ENCODE data around the gene ADGRB2. TPM values are rescaled to one million over a fixed set of nuclear protein-coding genes. Genes with fewer than 3 reads are reported as not detected.
A peak's percentile ranks its signal among the peaks of the same experiment; 100 is the strongest.
"Not testable (repeated sequence)": the region's sequence is repeated elsewhere in the genome, so short reads cannot be mapped to it uniquely, and the experiment has no call there.

The ADGRB2 gene
- total RNA-seq, 2 experiments from 2014 or later = 0.68 to 0.81 TPM

DNA sequence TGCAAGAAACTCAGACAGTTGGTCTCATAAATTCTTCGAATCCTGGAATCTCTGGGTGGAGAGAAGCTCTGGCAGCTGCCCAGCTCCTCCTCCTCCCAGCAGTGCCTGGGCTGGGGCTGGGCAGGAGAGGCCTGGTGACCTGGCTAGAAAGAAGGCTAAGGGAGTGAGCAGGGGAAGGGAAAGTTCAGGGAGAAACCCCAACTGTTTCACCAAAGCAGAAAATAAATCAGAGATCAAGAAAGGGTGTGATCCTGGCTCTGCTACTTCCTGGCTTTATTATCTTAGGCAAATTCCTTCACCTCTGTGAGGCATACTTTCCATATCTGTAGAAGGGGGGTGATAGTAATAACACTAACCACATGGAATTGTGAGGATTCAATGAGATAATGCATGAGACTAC, 51.5 kb downstream of the ADGRB2 start:
- ChIA-PET CTCF (interaction anchor here (1.0 to 3.7 kb wide), 3 partner anchors 48 to 77 kb away, joined by 3 to 24 read pairs (median 4); no protein-coding TSS in a partner anchor), POLR2A (no interaction called here)
- Mint-ChIP-seq H3K27me3 (peaks cover 67% of the 10 kb centered on the region), H3K27ac (no peak overlapping the region), H3K9me3 (no peaks in the 10 kb centered on the region), H3K36me3 (ENCODE audit: low read depth) (no peaks in the 10 kb centered on the region), H3K4me1 (peaks cover 24% of the 10 kb centered on the region), H3K4me3 (no peak overlapping the region)
- DNase-seq = no peak

DNA sequence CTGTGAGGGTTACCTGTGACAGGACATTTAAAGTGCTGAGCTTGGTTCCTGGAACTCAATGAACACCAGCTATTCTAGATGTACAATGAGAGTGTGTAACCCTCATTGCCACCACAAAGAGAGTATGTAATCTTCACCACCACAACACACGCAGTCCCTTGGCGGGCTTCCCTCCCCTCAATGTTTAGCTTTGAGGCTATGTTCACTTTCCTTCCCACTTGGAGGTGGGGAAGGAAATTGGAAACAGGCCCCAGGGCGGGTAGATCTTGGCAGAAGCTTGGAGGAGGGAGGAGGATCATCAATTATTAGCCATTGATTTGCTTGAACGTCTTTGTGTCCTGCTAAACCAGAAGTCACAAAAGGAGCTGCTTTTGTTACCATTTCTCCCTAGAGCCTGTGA, 52.1 kb downstream of the ADGRB2 start:
- Mint-ChIP-seq H3K4me3 (no peak overlapping the region), H3K36me3 (ENCODE audit: low read depth) (no peaks in the 10 kb centered on the region), H3K9me3 (no peaks in the 10 kb centered on the region), H3K27me3 (peaks cover 63% of the 10 kb centered on the region), H3K4me1 (peaks cover 26% of the 10 kb centered on the region), H3K27ac (no peak overlapping the region)
- no peak for DNase-seq
- POLR2A ChIA-PET = no interaction called here
- CTCF ChIA-PET = interaction anchor here (0.7 to 3.7 kb wide), 5 partner anchors 48 to 226 kb away, joined by 3 to 24 read pairs (median 3); no protein-coding TSS in a partner anchor

DNA sequence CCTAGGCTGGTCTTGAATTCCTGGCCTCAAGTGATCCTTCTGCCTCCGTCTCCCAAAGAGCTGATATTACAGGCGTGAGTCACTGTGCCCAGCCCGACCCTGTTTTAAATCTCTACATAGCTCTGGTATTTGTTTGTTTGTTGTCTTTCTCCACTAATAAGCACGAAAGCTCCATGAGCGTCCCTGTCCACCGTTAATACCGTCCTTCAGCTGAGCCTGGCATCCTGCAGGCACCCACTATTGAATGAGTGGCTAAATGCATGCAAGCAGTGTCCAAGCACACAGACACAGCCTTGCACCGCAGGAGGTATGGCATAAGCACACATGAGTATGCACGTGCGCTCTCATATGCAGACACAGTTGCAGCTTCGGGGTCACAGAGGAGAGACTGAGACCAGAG, 55.8 kb downstream of the ADGRB2 start:
- Mint-ChIP-seq H3K4me3 (no peak overlapping the region), H3K27me3 (peaks cover 54% of the 10 kb centered on the region), H3K4me1 (peaks cover 35% of the 10 kb centered on the region), H3K27ac (no peak overlapping the region), H3K36me3 (ENCODE audit: low read depth) (no peaks in the 10 kb centered on the region), H3K9me3 (no peaks in the 10 kb centered on the region)
- no peak for DNase-seq
- CTCF ChIA-PET = interaction anchor here (1.2 to 2.0 kb wide), 3 partner anchors 37 to 81 kb away, joined by 3 to 4 read pairs (median 4); no protein-coding TSS in a partner anchor
- POLR2A ChIA-PET = interaction anchor here (0.8 to 1.3 kb wide), 2 partner anchors 8 to 64 kb away, joined by 3 read pairs; partner anchors contain the start of gene PEF1

DNA sequence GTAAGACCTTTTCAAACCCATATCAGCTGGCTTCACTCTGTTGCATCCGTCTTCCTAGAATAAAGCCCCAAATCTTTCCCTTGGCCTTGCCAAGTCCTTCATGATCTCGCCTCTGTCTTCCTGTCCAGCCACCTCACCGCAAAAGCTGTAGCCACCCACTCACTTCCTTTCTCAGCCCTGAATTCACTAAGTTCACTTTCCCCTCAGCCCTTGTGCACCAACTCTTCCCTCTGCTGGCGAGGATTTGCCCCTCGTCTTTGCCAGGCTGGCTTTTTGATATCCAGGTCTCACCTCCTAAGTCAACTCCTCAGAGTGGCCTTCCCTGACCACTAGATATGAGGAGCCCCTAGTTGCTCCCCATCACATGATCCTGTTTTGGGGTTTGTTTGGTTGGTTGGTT, 56.4 kb downstream of the ADGRB2 start:
- Mint-ChIP-seq H3K4me1 (peaks cover 35% of the 10 kb centered on the region), H3K36me3 (ENCODE audit: low read depth) (no peaks in the 10 kb centered on the region), H3K27ac (no peak overlapping the region), H3K27me3 (peaks cover 54% of the 10 kb centered on the region), H3K4me3 (no peak overlapping the region), H3K9me3 (no peaks in the 10 kb centered on the region)
- ChIA-PET POLR2A (no interaction called here), CTCF (interaction anchor here (1.2 to 2.0 kb wide), 2 partner anchors 44 to 82 kb away, joined by 3 to 4 read pairs; no protein-coding TSS in a partner anchor)
- no peak for DNase-seq

DNA sequence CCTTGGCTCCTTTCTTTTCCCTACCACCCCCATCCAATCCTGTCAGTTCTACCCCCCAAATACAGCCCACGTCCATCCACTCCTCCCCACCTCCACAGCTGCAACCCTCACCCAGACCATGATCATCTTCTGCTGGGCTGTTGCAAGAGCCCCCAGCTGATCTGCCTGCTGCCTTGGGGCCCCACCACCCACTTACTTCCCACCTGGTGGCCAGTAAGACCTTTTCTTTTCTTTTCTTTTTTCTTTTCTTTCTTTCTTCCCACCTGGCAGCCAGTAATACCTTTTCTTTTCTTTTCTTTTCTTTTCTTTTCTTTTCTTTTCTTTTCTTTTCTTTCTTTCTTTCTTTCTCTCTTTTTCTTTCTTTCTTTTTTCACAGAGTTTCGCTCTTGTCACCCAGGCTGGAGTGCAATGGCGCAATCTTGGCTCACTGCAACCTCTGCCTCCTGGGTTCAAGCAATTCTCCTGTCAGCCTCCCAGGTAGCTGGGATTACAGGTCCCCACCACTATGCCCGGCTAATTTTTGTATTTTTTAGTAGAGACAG, 57.0 kb downstream of the ADGRB2 start:
- H3K36me3 Mint-ChIP-seq (ENCODE audit: low read depth); POLR2A ChIA-PET; H3K4me3 Mint-ChIP-seq: not testable (repeated sequence)

DNA sequence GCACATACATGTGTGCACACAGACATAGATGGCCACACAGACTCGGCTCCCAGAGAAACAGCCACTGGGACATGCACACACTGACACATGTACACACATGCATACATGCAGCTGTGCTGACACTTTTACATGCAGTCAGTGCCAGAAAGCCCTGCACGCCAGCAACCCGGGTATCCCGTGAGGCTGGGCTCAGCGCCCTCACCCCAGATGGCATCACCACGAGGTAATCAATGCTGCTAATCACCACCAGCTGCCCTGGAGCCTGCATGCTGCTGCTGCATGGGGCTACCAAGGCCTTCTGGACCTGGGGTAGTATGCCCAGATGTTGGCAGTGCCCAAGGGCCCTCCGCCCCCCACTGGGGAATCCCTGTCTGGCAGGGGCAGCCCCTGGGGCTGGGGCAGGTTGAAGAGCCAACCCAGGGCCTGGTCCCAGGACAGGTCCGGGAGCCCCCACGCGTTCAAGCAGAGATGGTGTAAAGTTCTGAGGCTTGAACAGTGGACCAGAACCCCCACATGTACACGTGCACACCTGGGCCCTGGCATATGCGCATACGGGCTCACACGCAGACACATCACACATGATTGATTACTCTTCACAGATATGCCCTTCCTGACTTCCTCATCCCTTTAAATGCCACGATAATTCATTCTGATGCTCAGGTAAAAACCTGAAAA, 57.6 kb downstream of the ADGRB2 start:
- H3K9me3 Mint-ChIP-seq = no peaks in the 10 kb centered on the region
- CTCF ChIA-PET = no interaction called here
- H3K4me1 Mint-ChIP-seq = peaks cover 35% of the 10 kb centered on the region
- POLR2A ChIA-PET = no interaction called here
- no peaks in the 10 kb centered on the region for H3K36me3 Mint-ChIP-seq (ENCODE audit: low read depth)
- no peak overlapping the region for H3K4me3 Mint-ChIP-seq
- DNase-seq = no peak
- H3K27me3 Mint-ChIP-seq = peaks cover 51% of the 10 kb centered on the region
- no peak overlapping the region for H3K27ac Mint-ChIP-seq

More for the DNA sequence above, 57.0 kb downstream of the ADGRB2 start:
- peaks cover 35% of the 10 kb centered on the region for H3K4me1 Mint-ChIP-seq
- H3K9me3 Mint-ChIP-seq, H3K27ac Mint-ChIP-seq, CTCF ChIA-PET, DNase-seq: not testable (repeated sequence)
- H3K27me3 Mint-ChIP-seq = peaks cover 54% of the 10 kb centered on the region

DNA sequence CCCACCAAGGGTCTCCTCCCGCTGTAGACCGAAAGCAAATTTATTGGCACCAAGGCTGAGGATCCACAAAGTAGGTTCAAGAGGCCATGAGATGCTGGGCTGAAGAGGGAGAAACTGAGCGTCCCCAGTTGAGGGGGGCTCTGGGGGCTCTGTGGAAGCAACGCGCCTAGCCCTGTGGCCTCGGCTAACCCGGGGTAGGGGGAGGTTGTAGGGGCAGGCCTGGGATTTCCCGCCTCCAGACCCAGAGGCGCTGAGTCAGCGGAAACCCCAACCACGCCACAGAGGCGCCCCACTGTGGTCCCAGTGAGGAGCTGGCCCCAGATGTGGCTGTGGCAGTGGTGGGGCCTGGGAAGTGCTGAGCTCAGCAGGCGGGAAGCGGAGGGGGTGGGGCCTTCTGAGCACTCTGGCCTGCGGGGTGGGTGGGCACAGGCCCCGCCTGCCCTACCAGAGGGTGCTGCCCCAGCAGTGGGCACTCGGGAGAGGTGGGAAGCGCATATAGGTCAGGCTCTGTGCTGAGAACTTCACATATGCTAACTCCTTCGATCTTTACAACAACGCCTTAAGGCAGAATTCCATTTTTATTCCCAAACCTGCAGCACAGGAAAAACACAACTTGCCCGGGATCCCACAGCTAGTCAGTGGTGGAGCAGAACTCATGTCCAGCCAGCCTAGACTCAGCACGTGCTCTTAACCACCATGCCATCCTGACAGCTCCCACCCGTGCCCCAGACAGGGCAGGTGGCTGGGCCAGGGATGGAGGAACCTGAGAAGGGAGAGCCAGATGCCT, 58.9 kb downstream of the ADGRB2 start:
- Mint-ChIP-seq H3K27me3 (peaks cover 46% of the 10 kb centered on the region), H3K9me3 (no peaks in the 10 kb centered on the region), H3K36me3 (ENCODE audit: low read depth) (no peaks in the 10 kb centered on the region), H3K4me3 (no peak overlapping the region), H3K27ac (no peak overlapping the region), H3K4me1 (peaks cover 42% of the 10 kb centered on the region)
- CTCF ChIA-PET = interaction anchor here (0.6 to 2.2 kb wide), 4 partner anchors 11 to 84 kb away, joined by 4 to 10 read pairs (median 6); no protein-coding TSS in a partner anchor
- peak; percentile 82 for DNase-seq
- POLR2A ChIA-PET = interaction anchor here (1.0 to 1.4 kb wide), 5 partner anchors 35 to 367 kb away, joined by 3 to 4 read pairs (median 3); partner anchors contain the start of genes KHDRBS1, PEF1 and TMEM39B

DNA sequence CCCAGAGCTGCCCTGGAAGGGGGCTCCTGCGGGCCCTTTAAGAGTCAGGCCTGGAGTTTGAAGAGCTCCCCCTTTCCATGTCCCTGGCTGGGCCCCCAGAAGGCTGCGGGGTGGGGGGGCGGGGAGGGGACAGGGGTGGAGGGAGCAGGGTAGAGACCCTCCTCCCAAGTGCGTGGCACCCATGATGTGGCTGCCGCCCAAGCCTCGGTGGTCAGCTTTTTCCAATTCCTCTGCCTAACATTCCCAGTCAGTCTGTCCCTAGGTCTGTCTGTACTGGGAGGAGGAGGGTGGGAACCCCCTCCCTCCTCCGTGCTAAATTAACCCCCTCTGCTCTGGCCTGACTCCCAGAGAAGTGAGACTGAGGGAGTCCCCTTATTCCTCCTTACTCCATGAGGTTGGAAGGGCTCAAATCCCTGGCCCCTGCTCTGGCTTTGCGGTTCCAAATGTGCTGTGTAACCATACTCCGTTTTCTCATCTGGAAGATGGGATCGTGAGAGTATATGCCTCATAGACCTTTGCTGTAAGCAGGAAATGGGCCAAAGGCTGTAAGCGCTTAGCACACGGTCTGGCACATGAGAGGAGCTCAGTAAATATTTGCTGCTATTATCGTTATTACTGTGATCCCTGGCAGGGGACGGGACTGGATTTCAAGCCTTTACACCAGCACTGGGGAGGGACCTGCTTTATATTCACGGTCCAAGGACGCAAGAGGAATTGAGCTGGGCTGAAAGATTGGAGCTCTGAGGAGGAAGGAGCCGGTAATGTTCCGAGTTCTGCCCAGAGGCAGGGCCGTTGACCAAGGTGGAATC, 59.7 kb downstream of the ADGRB2 start:
- CTCF ChIA-PET = interaction anchor here (0.5 to 2.2 kb wide), 4 partner anchors 12 to 84 kb away, joined by 4 to 10 read pairs (median 6); no protein-coding TSS in a partner anchor
- Mint-ChIP-seq H3K4me1 (peaks cover 49% of the 10 kb centered on the region), H3K27ac (no peak overlapping the region), H3K4me3 (no peak overlapping the region), H3K36me3 (ENCODE audit: low read depth) (no peaks in the 10 kb centered on the region), H3K27me3 (peaks cover 44% of the 10 kb centered on the region), H3K9me3 (no peaks in the 10 kb centered on the region)
- POLR2A ChIA-PET = interaction anchor here (1.0 to 1.4 kb wide), 5 partner anchors 34 to 368 kb away, joined by 3 to 4 read pairs (median 3); partner anchors contain the start of genes KHDRBS1, PEF1 and TMEM39B
- DNase-seq = no peak

DNA sequence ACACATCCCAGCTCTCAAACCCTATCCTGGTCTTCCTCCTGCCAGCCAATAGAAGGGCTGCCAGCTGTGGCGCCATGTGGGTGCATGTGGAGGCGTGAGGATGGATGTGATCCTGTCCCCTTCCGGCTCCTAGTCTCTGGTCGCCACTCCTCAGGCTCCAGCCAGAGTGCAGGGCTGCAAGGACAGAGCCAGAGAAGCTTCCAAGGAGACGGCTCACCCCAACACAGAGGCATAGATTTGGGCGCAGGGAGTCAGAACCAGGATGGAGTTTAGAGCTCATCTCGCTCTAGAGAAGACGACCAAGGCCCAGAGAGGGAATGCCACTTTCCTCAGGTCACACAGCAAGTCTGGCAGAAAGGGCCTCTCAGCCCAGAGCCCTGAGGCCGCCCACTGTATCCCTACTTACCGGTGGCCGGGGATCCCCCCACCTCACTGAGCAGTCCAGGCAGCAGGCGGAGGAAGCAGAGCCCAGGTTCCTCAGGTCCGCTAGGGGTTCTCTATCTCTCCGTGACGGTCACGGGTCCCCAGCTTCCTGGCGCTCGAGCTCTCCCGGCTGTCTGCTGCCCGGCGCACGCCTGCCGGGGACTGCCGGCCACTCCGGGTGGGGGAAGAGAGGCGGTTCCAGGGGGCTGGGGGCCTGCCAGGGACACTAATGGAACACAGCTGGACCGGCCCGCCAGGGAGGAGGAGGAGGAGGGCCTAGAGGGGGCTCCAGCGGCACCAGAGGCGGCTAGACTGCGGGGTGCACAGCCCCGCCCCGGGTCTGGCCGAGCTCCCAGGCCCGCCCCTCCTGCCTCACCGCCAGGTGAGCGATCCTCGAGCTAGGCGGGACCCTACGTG, 60.5 kb downstream of the ADGRB2 start, which contains the start of gene COL16A1:
TSS of gene COL16A1 (minus strand) at position 587 of the 840 bp plus-strand sequence. CDS start 1,824 bp downstream, outside the sequence.
- no peak for DNase-seq
- Mint-ChIP-seq H3K4me3 (no peak within 1 kb of the TSS), H3K9me3 (no peaks in the 10 kb centered on the region), H3K36me3 (ENCODE audit: low read depth) (no peaks in the 10 kb centered on the region), H3K27me3 (peaks cover 38% of the 10 kb centered on the region), H3K27ac (no peak within 1 kb of the TSS), H3K4me1 (peaks cover 51% of the 10 kb centered on the region)
- ChIA-PET CTCF (interaction anchor here (0.5 to 2.2 kb wide), 6 partner anchors 42 to 534 kb away, joined by 3 to 10 read pairs (median 5); no protein-coding TSS in a partner anchor), POLR2A (interaction anchor here (1.0 to 1.5 kb wide), 2 partner anchors 59 kb away, joined by 3 to 6 read pairs; partner anchors contain the start of gene PEF1)

DNA sequence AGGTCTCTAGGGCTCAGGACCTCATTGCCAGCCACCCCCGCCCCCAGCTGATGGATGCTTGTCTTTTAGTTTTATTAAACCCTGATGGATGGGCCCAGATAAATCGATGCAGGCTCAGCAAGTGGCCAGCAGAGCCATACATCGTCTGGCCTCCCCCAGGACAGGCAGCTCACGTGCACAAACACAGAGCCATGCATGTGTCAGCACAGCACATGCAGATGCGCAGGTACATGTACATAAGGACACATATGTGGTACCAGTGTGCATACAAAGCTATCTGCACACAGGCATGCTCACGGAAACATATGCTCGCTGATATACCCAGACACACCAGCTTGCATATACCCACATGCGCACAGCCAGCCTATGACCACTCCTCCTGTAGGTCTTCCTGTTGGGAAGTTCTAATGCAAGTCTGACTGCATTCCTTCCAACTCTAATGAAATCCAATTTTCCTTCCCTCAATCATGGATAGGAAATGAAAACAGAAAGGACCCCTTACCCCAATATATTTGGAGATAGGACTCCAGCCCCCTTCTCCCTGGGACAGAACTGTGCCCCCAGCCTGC, 61.2 kb downstream of the ADGRB2 start:
- Mint-ChIP-seq H3K9me3 (no peaks in the 10 kb centered on the region), H3K27me3 (peaks cover 33% of the 10 kb centered on the region), H3K36me3 (ENCODE audit: low read depth) (no peaks in the 10 kb centered on the region), H3K27ac (no peak overlapping the region), H3K4me3 (no peak overlapping the region), H3K4me1 (peaks cover 47% of the 10 kb centered on the region)
- ChIA-PET CTCF (interaction anchor here (0.9 to 2.4 kb wide), 4 partner anchors 65 to 302 kb away, joined by 3 to 10 read pairs (median 6); no protein-coding TSS in a partner anchor), POLR2A (interaction anchor here (1.5 kb wide), 1 partner anchor 58 kb away, joined by 6 read pairs; the partner anchor contains the start of gene PEF1)
- DNase-seq = no peak

DNA sequence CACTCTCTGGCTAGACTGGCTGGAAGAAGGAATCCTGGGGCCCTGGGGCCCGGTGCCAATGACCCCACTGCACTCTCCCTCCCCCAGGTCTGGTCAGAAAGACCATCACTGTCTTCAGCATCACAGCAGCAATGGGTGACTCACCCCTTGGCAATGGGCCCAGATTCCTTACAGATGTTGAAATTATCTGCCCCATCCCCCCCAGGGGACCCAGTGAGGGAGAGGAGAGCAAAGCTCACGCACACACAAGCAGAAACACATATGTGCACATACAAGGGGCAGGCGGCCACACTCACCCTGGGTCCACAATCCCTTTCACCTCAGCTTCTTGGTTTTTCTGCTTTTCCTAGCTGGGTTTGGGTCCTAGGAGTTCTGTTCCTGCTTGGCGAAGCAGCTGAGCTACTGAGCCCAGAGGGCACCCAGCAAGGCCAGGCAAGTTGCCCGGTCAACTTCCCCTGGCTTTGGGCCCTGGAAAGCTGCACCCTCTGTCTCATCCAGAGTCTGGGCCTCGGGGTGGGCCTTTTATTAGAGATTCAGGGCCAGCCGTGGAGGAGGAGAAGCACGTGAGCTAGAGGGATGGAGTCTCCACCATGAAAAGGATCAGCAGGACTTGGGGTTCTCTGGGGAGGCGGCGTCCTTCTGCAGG, 62.9 kb downstream of the ADGRB2 start:
- peaks cover 41% of the 10 kb centered on the region for H3K4me1 Mint-ChIP-seq
- no peak overlapping the region for H3K27ac Mint-ChIP-seq
- DNase-seq = no peak
- ChIA-PET POLR2A (no interaction called here), CTCF (interaction anchor here (1.1 to 2.4 kb wide), 3 partner anchors 44 to 407 kb away, joined by 3 to 8 read pairs (median 4); partner anchors contain the start of gene KPNA6)
- no peaks in the 10 kb centered on the region for H3K36me3 Mint-ChIP-seq (ENCODE audit: low read depth)
- H3K4me3 Mint-ChIP-seq = no peak overlapping the region
- H3K9me3 Mint-ChIP-seq = no peaks in the 10 kb centered on the region
- H3K27me3 Mint-ChIP-seq = peaks cover 26% of the 10 kb centered on the region

All from activated CD4-positive, alpha-beta memory T cell treated with anti-CD3 and anti-CD28 coated beads, Interleukin-2, amount 10 ng/mL, durations not matched to agents 7 days and 5 days (primary cell).